ENCODE results near the gene POLR1D.

DNA sequence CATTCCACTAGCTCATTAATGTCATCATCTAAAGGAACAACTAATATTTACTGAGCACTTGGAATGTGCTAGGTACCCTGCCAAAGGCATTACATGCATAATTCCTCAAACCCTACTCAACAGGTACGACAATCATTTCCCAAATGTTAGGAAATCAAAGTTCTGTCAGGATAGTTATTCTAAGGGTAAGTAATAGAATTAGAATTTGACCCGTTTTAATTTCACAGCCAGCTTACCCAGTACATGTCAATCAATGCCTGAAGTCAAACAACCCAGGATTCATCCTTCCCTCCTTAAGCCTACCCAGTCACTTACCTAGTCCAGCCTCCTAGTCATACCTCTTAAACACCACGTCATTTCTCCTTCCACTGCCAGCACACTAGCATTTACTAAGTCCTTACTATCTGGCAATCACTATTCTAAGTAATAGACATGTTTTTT, 3.8 kb upstream of the POLR1D start:
- TF ChIP-seq POLR2AphosphoS5 (IDR thresholded peaks at IDR 0.05) (no peak), EP300 (IDR thresholded peaks at IDR 0.05) (no peak)
- TF ChIP-seq, protein P1, sequence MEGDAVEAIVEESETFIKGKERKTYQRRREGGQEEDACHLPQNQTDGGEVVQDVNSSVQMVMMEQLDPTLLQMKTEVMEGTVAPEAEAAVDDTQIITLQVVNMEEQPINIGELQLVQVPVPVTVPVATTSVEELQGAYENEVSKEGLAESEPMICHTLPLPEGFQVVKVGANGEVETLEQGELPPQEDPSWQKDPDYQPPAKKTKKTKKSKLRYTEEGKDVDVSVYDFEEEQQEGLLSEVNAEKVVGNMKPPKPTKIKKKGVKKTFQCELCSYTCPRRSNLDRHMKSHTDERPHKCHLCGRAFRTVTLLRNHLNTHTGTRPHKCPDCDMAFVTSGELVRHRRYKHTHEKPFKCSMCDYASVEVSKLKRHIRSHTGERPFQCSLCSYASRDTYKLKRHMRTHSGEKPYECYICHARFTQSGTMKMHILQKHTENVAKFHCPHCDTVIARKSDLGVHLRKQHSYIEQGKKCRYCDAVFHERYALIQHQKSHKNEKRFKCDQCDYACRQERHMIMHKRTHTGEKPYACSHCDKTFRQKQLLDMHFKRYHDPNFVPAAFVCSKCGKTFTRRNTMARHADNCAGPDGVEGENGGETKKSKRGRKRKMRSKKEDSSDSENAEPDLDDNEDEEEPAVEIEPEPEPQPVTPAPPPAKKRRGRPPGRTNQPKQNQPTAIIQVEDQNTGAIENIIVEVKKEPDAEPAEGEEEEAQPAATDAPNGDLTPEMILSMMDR (IDR thresholded peaks at IDR 0.05), result no peak
